ENCODE measurements around the gene PSAP.

DNA sequence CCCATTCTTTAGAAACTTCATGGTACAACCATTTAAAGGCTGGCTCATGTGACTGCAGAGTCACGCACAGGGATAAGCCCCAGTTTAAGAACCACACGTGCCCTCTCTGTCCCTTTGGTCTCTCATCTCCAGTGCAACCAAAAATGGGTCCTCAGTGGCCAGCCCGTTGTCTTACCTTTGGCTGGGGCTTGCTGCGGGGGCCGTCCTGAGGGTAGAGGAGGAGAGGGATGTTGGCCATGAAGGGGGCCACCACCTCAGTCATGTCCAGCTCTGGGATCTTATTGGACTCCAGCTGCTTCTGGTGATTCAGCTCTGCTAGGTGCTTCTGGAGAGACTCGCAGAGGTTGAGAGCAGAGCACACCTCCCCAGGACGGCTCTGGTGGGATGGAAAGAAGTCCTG, 22.3 kb downstream of the PSAP start:
- TF ChIP-seq POLR2A (IDR thresholded peaks at IDR 0.05) (no peak), CTCF (IDR thresholded peaks at IDR 0.05) (no peak)

All from esophagus squamous epithelium (tissue), 4 donors.